ENCODE measurements around the gene WNT6.
A peak's percentile ranks its signal among the peaks of the same experiment; 100 is the strongest.
"Not testable (repeated sequence)": the region's sequence is repeated elsewhere in the genome, so short reads cannot be mapped to it uniquely, and the experiment has no call there.

The WNT6 gene

DNA sequence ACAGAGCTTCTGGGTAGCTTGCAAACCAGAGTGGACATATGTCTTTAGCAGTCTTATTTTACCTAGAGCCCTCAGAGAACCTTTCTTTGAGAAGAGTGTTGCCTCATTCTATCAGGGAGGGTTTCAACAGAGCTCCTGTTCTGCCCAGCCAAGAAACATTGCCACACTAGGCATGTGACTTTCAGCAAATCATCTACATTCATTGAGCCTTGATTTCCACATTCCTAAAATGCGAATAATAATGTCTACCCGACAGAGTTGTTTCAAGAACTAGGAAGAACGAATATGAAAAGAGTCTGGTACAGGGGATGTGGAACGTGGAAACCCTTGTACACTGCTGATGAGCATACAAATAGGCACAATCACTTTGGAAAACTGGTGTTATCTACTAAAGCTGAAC lies 20.2 kb upstream of the WNT6 start:
- DNase-seq (ENCODE audit: low spot score in 2 of 2) = no peak
- Mint-ChIP-seq H3K9me3 (peaks cover 18% of the 10 kb centered on the region), H3K27ac (no peak overlapping the region), H3K27me3 (peaks cover 19% of the 10 kb centered on the region), H3K36me3 (peaks cover 3% of the 10 kb centered on the region), H3K4me3 (no peak overlapping the region), H3K4me1 (no peaks in the 10 kb centered on the region)
- ATAC-seq (ENCODE audit: low read depth) = no peak

DNA sequence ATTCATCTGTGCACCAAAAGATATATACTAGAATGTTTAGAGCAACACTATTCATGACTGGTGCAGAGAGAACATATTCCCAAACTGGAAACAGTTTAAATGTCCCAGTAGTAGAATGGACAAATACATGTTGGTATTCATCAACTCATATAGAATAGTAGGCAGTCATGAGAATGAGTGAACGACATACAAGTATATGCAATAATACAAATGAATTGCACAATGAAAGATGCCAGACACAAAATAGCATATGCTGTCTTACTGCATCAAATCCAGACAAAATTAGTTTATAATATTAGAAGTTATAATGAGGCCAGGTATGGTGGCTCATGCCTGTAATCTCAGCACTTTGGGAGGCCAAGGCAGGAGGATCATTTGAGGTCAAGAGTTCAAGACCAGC lies 19.7 kb upstream of the WNT6 start:
- Mint-ChIP-seq H3K27me3 (peaks cover 19% of the 10 kb centered on the region), H3K36me3 (peaks cover 3% of the 10 kb centered on the region), H3K27ac (no peak overlapping the region), H3K4me1 (no peaks in the 10 kb centered on the region), H3K9me3 (peaks cover 19% of the 10 kb centered on the region), H3K4me3 (no peak overlapping the region)
- no peak for ATAC-seq (ENCODE audit: low read depth)
- no peak for DNase-seq (ENCODE audit: low spot score in 2 of 2)

DNA sequence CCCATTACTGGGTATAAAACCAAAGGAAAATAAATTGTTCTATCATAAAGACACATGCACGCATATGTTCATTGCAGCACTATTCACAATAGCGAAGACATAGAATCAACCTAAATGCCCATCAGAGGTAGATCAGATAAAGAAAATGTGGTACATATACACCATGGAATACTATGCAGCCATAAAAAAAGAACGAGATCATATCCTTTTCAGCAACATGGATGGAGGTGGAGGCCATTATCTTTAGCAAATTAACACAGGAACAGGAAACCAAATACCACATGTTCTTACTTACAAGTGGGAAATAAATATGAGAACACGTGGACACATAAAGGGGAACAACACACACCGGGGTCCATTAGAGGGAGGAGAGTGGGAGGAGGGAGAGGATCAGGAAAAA lies 15.3 kb upstream of the WNT6 start:
- H3K9me3 Mint-ChIP-seq; H3K4me3 Mint-ChIP-seq; DNase-seq (ENCODE audit: low spot score in 2 of 2); H3K27me3 Mint-ChIP-seq; H3K36me3 Mint-ChIP-seq; H3K4me1 Mint-ChIP-seq; H3K27ac Mint-ChIP-seq; ATAC-seq (ENCODE audit: low read depth): not testable (repeated sequence)

DNA sequence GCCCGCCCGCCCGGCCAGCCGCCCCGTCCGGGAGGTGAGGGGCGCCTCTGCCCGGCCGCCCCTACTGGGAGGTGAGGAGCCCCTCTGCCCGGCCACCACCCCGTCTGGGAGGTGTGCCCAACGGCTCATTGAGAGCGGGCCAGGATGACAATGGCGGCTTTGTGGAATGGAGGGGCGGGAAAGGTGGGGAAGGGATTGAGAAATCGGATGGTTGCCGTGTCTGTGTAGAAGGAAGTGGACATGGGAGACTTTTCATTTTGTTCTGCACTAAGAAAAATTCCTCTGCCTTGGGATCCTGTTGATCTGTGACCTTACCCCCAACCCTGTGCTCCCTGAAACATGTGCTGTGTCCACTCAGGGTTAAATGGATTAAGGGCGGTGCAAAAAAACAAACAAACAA lies 12.6 kb upstream of the WNT6 start:
- peaks cover 18% of the 10 kb centered on the region for H3K27me3 Mint-ChIP-seq
- not testable (repeated sequence) for H3K9me3 Mint-ChIP-seq; DNase-seq (ENCODE audit: low spot score in 2 of 2); H3K4me1 Mint-ChIP-seq; H3K27ac Mint-ChIP-seq; H3K4me3 Mint-ChIP-seq; H3K36me3 Mint-ChIP-seq; ATAC-seq (ENCODE audit: low read depth)

DNA sequence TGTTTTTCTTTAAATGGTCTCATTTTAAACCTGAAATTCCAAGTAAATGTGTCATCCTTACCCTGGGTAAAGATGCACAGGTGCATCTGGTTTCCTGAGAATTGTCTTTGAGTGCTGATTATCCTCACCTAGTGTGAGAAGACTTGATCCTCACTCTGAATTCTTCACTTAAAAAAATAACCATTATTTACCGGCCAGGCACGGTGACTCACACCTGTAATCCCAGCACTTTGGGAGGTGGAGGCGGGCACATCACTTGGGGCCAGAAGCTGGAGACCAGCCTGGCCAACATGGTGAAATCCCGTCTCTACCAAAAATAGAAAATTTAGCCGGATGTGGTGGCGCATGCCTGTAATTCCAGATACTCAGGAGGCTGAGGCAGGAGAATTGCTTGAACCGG lies 9.9 kb upstream of the WNT6 start:
- H3K27ac Mint-ChIP-seq = no peak overlapping the region
- H3K4me1 Mint-ChIP-seq = peaks cover 7% of the 10 kb centered on the region
- ATAC-seq (ENCODE audit: low read depth) (no peak), DNase-seq (ENCODE audit: low spot score in 2 of 2) (no peak)
- H3K4me3 Mint-ChIP-seq = no peak overlapping the region
- H3K36me3 Mint-ChIP-seq = no peaks in the 10 kb centered on the region
- H3K9me3 Mint-ChIP-seq = no peaks in the 10 kb centered on the region
- H3K27me3 Mint-ChIP-seq = peaks cover 26% of the 10 kb centered on the region

DNA sequence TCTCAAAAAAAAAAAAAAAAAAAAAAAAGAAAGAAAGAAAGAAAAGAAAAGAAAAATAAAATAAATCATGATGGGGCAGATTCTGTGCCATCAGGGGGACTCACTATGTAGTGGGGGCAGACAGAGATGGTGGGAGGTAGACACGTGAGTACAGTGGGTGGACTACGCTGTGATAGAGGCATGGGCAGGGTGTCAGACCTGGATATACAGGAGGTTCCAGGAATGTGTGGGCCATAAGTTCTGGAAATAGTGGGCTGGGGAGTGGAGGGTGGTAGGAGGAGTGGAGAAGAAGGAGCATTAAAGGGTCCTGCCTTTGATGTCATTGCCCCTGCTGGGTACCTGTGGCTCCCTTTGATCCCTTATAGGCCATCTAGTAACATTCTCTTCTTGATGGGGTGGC lies 8.8 kb upstream of the WNT6 start:
- DNase-seq (ENCODE audit: low spot score in 2 of 2) (no peak), ATAC-seq (ENCODE audit: low read depth) (no peak)
- Mint-ChIP-seq H3K4me1 (peaks cover 7% of the 10 kb centered on the region), H3K9me3 (no peaks in the 10 kb centered on the region), H3K27ac (no peak overlapping the region), H3K27me3 (peaks cover 34% of the 10 kb centered on the region), H3K4me3 (no peak overlapping the region), H3K36me3 (no peaks in the 10 kb centered on the region)

DNA sequence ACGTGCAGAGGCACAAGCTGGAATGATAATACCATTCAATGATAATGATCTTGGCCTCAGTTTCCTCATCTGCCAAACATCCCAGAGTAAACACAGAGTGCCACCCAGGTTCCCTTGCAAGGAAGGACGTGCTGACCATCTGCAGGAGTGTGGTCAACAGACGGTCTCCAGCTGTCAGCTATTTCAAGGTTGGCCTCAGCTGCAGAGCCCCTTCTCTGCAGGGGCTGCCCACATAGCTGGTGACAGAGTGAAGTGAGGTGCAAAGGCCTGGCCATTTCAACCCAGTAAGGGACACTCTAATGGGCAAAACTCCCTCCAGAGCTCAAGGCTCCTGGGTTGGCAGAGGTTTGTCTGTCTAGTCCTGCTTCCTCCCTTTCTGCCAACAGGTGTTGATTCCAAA lies 8.3 kb upstream of the WNT6 start:
- ATAC-seq (ENCODE audit: low read depth) (no peak), DNase-seq (ENCODE audit: low spot score in 2 of 2) (no peak)
- no peak overlapping the region for H3K4me3 Mint-ChIP-seq
- H3K36me3 Mint-ChIP-seq = no peaks in the 10 kb centered on the region
- peaks cover 38% of the 10 kb centered on the region for H3K27me3 Mint-ChIP-seq
- H3K27ac Mint-ChIP-seq = no peak overlapping the region
- peaks cover 7% of the 10 kb centered on the region for H3K4me1 Mint-ChIP-seq
- no peaks in the 10 kb centered on the region for H3K9me3 Mint-ChIP-seq

DNA sequence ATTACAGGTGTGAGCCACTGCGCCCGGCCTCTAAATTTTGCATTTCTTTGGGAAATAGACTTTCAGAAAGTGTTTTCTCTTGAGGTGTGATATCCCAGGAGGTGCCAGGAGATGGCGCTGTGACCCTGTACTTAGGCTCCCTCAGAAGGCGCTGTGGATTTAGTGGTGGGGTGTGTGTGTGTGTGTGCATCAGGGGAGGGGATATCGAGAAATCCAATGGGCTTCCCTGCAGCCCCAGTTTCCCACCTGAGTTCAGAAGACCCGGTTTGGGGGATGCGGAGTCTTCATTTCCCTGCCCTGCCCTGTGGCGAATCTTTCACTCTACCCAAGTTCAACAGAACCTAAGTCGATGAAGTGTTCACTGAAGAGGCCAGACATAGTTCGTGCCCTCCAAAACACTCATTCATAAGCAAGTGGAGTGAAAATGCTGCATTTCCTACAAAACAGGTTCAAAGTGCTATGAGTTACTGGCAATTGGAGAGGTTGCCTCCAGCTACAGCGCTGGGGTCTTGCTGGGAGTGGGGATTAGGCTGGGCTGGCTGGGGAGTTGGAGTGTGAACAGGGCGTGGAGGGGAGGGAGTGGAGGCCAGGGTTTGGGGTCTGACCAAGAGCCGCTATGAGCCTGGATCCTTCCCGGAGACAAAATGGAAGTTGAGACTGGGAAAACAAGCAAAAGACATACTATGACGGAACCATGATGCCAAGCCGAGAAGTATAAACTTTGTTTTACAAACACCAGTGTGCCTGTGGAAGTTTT lies 6.5 kb upstream of the WNT6 start:
- Mint-ChIP-seq H3K9me3 (no peaks in the 10 kb centered on the region), H3K27me3 (peaks cover 49% of the 10 kb centered on the region), H3K27ac (peak overlapping the region; percentile 12), H3K36me3 (no peaks in the 10 kb centered on the region), H3K4me3 (no peak overlapping the region), H3K4me1 (peaks cover 4% of the 10 kb centered on the region)
- peak; percentile 83 for ATAC-seq (ENCODE audit: low read depth)
- DNase-seq (ENCODE audit: low spot score in 2 of 2) = peak; percentile 69

DNA sequence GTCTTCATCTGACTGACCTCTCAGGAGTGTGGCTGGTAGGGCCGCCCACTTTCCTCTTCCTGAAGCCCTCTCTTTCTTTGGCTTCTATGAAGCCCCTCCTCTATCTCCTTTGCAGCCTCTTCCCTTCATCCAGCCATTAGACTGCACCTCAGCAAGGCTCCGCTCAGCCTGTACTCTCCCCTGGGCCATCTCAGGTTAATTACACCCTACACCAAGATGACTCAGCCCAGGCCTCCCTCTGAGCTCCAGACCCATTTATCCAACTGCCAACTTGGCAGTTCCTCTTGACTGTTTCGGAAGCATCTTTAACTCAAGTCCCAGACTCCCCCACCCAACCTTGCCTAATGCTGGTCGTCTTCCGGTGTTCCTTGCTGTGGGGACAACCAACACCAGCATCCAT lies 5.8 kb upstream of the WNT6 start:
- Mint-ChIP-seq H3K27ac (no peak overlapping the region), H3K27me3 (peaks cover 52% of the 10 kb centered on the region), H3K4me3 (no peak overlapping the region), H3K4me1 (peaks cover 4% of the 10 kb centered on the region), H3K36me3 (no peaks in the 10 kb centered on the region), H3K9me3 (no peaks in the 10 kb centered on the region)
- DNase-seq (ENCODE audit: low spot score in 2 of 2) = no peak
- no peak for ATAC-seq (ENCODE audit: low read depth)

DNA sequence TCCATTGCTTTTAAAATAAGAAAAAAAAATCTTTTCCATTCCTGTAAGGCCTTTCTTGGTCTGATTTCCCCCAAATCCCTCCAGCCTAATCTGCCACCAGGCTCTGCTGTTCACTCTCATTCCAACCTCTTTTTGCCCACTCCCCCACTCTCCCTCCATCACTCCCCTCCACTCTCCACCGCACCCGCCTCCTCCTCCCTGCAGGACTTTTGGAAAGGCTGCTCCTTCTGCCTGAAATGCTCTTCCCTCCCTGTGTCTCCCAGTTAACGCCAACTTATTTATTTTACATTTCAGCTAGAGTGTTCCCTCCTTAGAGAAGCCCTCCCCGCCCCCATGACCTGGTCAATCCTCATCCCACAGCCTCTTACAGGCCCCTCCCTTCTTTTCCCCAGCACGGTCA lies 4.7 kb upstream of the WNT6 start:
- Mint-ChIP-seq H3K27ac (no peak overlapping the region), H3K27me3 (peaks cover 52% of the 10 kb centered on the region), H3K36me3 (no peaks in the 10 kb centered on the region), H3K9me3 (no peaks in the 10 kb centered on the region), H3K4me3 (no peak overlapping the region), H3K4me1 (peaks cover 4% of the 10 kb centered on the region)
- no peak for DNase-seq (ENCODE audit: low spot score in 2 of 2)
- ATAC-seq (ENCODE audit: low read depth) = no peak

DNA sequence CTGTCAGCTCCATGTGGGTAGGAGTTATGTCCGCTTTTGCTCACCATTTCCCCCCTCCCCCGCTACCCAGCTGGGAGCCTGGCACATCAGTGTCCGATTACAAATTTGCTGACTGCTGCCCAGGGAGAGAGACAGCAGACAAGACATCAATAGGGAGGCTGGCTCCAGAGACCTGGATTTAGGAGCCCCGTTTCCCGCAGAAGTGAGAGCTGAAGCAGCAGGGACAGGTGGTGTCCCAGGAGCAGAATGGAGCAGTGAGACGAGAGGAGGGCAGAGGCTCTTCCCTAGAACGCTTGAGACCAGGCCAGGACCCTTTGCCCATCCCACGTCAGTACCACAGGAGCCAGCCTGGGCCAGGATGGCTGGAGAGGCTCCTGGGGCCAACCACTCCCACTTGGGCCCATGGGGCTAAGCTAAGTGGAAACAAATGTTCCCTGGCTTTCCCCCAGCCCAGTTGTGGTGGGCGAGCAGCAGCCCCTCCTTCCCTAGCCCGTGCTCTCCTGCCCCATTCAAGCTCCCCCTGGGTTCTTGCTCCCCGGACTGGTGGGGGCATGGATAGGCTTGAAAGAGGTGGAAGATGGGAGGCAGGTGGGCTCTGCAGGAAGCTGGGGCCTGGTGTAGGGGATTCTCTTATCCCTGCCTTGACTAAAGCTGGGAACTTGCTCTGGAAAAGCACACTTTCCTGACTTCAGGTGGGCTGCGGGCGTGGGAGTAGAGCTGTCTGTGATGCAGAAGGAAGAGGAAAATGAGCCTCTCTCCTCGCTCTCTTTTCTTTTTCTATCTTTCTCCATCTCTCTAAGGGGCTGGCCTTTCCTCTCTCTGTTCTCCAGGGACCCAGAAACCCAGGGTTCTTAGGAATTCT lies 4.1 kb upstream of the WNT6 start:
- Mint-ChIP-seq H3K27me3 (peaks cover 52% of the 10 kb centered on the region), H3K27ac (no peak overlapping the region), H3K4me3 (no peak overlapping the region), H3K36me3 (no peaks in the 10 kb centered on the region), H3K4me1 (peaks cover 10% of the 10 kb centered on the region), H3K9me3 (no peaks in the 10 kb centered on the region)
- no peak for DNase-seq (ENCODE audit: low spot score in 2 of 2)
- ATAC-seq (ENCODE audit: low read depth) = no peak

DNA sequence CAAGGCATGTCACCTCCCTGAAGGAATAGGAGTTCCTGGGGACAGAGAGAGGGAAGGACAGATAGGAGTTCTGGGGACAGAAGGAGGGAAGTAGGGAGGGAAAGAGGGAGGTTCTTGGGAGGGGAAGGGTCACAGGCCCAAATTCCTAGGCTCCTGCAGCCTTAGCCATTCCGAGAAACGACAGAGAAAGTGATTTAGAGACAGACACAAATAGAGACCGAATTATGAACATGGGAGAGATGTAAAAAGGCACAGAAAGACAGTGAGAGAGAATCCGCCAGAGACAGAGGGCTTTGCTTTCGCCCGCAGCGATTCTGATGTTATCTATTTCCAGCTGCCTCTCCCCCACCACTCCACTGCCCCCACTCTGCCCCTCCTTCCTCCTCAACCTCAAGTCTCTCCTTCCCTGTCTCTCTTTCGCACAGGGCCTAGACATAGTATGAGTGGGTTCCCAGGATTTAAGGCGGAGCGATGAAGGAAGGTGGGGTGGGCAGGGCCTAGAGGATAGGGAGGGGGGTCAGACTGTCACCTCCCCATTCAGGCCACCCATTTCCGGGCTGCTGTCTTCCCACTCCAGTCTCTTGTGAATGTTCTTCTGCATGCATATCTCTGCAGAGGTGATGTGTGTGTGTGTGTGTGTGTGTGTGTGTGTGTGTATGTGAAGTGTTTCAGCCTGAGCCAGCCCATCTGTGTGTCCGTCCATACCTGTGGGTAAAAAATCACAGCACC lies 3.3 kb upstream of the WNT6 start:
- no peak for DNase-seq (ENCODE audit: low spot score in 2 of 2)
- H3K4me3 Mint-ChIP-seq = no peak overlapping the region
- ATAC-seq (ENCODE audit: low read depth) = no peak
- H3K4me1 Mint-ChIP-seq = peaks cover 13% of the 10 kb centered on the region
- H3K27me3 Mint-ChIP-seq = peaks cover 47% of the 10 kb centered on the region
- no peaks in the 10 kb centered on the region for H3K36me3 Mint-ChIP-seq
- H3K9me3 Mint-ChIP-seq = no peaks in the 10 kb centered on the region
- H3K27ac Mint-ChIP-seq = no peak overlapping the region

DNA sequence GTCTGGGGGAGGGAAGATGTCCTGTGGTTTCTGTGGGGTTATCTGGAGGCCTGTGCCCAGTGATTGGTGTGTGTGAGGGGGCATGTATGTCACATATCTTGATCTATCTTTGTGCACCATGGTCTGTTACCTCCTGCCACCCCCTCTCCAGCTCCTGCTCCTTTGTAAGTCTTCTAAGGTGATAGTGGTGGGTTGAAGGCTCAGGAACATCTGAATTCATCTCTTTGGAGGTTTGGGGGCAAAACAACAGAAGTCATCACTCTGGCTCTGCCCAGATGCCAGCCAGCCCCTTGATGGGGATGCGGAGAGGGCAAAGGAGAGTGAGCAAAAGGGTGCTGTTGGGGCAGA lies 2.7 kb upstream of the WNT6 start:
- H3K4me3 Mint-ChIP-seq = no peak overlapping the region
- DNase-seq (ENCODE audit: low spot score in 2 of 2) (no peak), ATAC-seq (ENCODE audit: low read depth) (no peak)
- H3K9me3 Mint-ChIP-seq = no peaks in the 10 kb centered on the region
- peaks cover 50% of the 10 kb centered on the region for H3K27me3 Mint-ChIP-seq
- peaks cover 16% of the 10 kb centered on the region for H3K4me1 Mint-ChIP-seq
- H3K36me3 Mint-ChIP-seq = no peaks in the 10 kb centered on the region
- H3K27ac Mint-ChIP-seq = no peak overlapping the region

DNA sequence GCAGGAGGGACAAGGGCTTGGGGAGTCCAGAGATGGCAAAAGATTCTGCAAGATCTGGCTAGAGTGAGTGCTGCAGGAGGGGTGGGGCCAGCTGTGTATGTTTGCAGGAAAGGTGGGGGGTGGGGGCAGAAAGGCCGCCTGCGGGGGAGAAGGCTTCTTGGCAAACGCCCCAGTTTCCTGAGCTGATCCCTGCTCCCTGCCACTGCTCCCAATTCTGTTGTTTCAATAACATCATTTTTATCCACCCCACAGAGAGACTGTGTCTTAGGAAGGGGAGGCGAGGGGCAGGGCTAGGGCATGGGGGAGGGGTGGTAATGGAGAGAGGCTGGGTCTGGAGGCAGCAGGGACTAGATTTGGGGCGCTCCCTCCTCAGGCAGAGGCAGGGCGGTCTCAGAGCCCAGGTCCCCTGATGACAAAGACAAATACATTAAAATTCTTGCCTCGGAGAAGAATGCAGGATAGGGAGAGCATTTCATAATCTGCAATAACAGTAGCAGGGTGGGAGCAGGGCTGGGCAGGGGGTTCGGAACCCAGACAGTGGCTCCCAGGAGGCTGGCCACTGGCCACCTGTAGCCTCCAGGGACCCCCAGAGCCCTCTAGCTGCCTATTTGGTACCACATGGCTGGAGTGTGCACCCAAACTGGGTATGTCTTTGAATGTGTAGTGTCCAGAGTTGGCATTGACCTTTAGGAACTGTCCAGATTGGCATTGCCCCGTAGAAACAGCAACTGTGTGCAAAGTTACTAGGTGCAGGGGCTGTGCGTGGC lies 2.1 kb upstream of the WNT6 start:
- no peaks in the 10 kb centered on the region for H3K36me3 Mint-ChIP-seq
- H3K4me1 Mint-ChIP-seq = peaks cover 16% of the 10 kb centered on the region
- H3K27ac Mint-ChIP-seq = no peak overlapping the region
- H3K4me3 Mint-ChIP-seq = no peak overlapping the region
- no peaks in the 10 kb centered on the region for H3K9me3 Mint-ChIP-seq
- H3K27me3 Mint-ChIP-seq = peaks cover 51% of the 10 kb centered on the region
- DNase-seq (ENCODE audit: low spot score in 2 of 2) (no peak), ATAC-seq (ENCODE audit: low read depth) (no peak)

Measured in memory B cell (primary cell).